ENCODE measurements around the gene CEP164.
"Not testable (repeated sequence)": the region's sequence is repeated elsewhere in the genome, so short reads cannot be mapped to it uniquely, and the experiment has no call there.

CEP164 gene

GRCh38 chr11:117309310-117309709 is 18.3 kb upstream of the CEP164 start:
- no peak for DNase-seq

GRCh38 chr11:117313091-117313490 is 14.6 kb upstream of the CEP164 start:
- no peak for DNase-seq

GRCh38 chr11:117313828-117314768 is 13.6 kb upstream of the CEP164 start:
- no peak for DNase-seq

GRCh38 chr11:117314840-117315239 is 12.8 kb upstream of the CEP164 start:
- DNase-seq: no peak

- peak; percentile 30 to 42 for DNase-seq
Observed at GRCh38 chr11:117315285-117316196, 12.1 kb upstream of the CEP164 start.

GRCh38 chr11:117316197-117316961 is 11.3 kb upstream of the CEP164 start, which contains the start of gene BACE1:
Gene BACE1, minus strand, starts transcription at chr11:117316256. Its CDS starts 461 bp downstream, at chr11:117315795.
- DNase-seq: no peak

GRCh38 chr11:117318738-117319137 is 8.9 kb upstream of the CEP164 start:
- no peak for DNase-seq

- no peak for DNase-seq
Observed at GRCh38 chr11:117319214-117319840, 8.3 kb upstream of the CEP164 start.

GRCh38 chr11:117327255-117327566 is 443 bp upstream of the CEP164 start:
- DNase-seq: not testable (repeated sequence)

GRCh38 chr11:117328375-117329010 is 839 bp downstream of the CEP164 start:
- DNase-seq: peak in 1 of 2 donors; percentile 26

- no peak for DNase-seq
Observed at GRCh38 chr11:117332843-117333242, 5.2 kb downstream of the CEP164 start.

GRCh38 chr11:117333917-117334316 is 6.3 kb downstream of the CEP164 start:
- no peak for DNase-seq

GRCh38 chr11:117334896-117335295 is 7.2 kb downstream of the CEP164 start:
- no peak for DNase-seq

GRCh38 chr11:117335399-117335798 is 7.7 kb downstream of the CEP164 start:
- DNase-seq: no peak

GRCh38 chr11:117337076-117337475 is 9.4 kb downstream of the CEP164 start:
- DNase-seq: no peak

GRCh38 chr11:117345039-117345438 is 17.4 kb downstream of the CEP164 start:
- DNase-seq: no peak

- DNase-seq: no peak
Observed at GRCh38 chr11:117354550-117354949, 26.9 kb downstream of the CEP164 start.

GRCh38 chr11:117356126-117356890 is 28.7 kb downstream of the CEP164 start:
- DNase-seq: no peak

- DNase-seq: no peak
Observed at GRCh38 chr11:117361432-117361831, 33.8 kb downstream of the CEP164 start.

GRCh38 chr11:117366248-117366647 is 38.6 kb downstream of the CEP164 start:
- no peak for DNase-seq

- no peak for DNase-seq
Observed at GRCh38 chr11:117366875-117367274, 39.2 kb downstream of the CEP164 start.

All from stimulated activated CD4-positive, alpha-beta T cell treated with anti-CD3 and anti-CD28 coated beads, Interleukin-2, amount 100 ng/mL, for 24 hours (primary cell).